Right lobe of liver (tissue), 6 donors: ENCODE data around the gene GMIP. TPM values are rescaled to one million over a fixed set of nuclear protein-coding genes. Genes with fewer than 3 reads are reported as not detected.
"Not testable (repeated sequence)": the region's sequence is repeated elsewhere in the genome, so short reads cannot be mapped to it uniquely, and the experiment has no call there.

Experiments
- ATAC-seq, 4 donors: fragments of 200-7000 bp; cut with Tn5 transposase; one replicate each; pipeline ENCODE4 v1.9.1; 2020; ENCODE audit warnings: mild to moderate bottlenecking in 4 of 4, moderate library complexity in 4 of 4
- DNase-seq, 3 donors: peaks; one replicate each; pipeline ENCODE4 v3.0.0-alpha.2; 2020
- H3K27ac ChIP-seq, 3 donors: fragments of 200-600 bp; one replicate each; pipeline ENCODE4 v1.8.0; 2022
- H3K27me3 ChIP-seq, 2 donors: fragments of 200-600 bp; one replicate each; pipeline ENCODE4 v1.8.0; 2022
- H3K36me3 ChIP-seq, 4 donors: fragments of 200-600 bp; sonication (generic) in 1 of 4; one replicate each; pipeline versions ENCODE4 v1.5.1 to v1.8.0; 2017 to 2022; ENCODE audit warnings: control low read depth in 1 of 4
- H3K4me1 ChIP-seq, 4 donors: fragments of 200-600 bp; sonication (generic) in 1 of 4; one replicate each; pipeline versions ENCODE4 v1.5.1 to v1.8.0; 2017 to 2022; ENCODE audit warnings: control low read depth in 1 of 4
- H3K4me3 ChIP-seq, 3 donors: fragments of 200-600 bp; one replicate each; pipeline ENCODE4 v1.8.0; 2022
- H3K9me3 ChIP-seq, 4 donors: fragments of 200-600 bp; sonication (generic) in 1 of 4; one replicate each; pipeline versions ENCODE4 v1.5.1 to v1.8.0; 2017 to 2022; ENCODE audit warnings: control low read depth in 1 of 4
- POLR2A ChIP-seq: fragments of 450-650 bp; IDR thresholded peaks from one replicate; pipeline ENCODE4 v1.6.1; 2017; ENCODE audit warnings: antibody characterized with exemption, mild to moderate bottlenecking
- WGBS: methylation state at CpG from one replicate; pipeline ENCODE4 v1.1.6; 2018; ENCODE audit warnings: low coverage, low lambda C conversion rate; ENCODE audit not compliant: insufficient coverage; ENCODE audit errors: missing lambda C conversion rate; 5-methylcytosine and 5-hydroxymethylcytosine counted together
- intact Hi-C, 2 donors: fragments of 100-400 bp; cut with DNase I; formaldehyde crosslinking; loops; one replicate each; pipeline versions ENCODE4 v1.11.2 to v1.14.1; 2022
- long read RNA-seq: library from polyadenylated mRNA; unstranded; transcript quantifications from one replicate; pipeline ENCODE4 v2.0.0, GENCODE V29; 2019
- total RNA-seq, 6 experiments: library from RNA; depleted of rRNA in 2 of 6; stranded (reverse); fragments of >200 nt in 2 of 6; fragmentation: NEBNext Ultra II Directional in 3 of 6; extraction: Animal tissue kit (Norgen Biotek cat#: 25700) in 3 of 6; gene quantifications; one replicate each; pipeline versions ENCODE4 v1.1.0 to v1.2.4, GENCODE V29; 2016 to 2023
- TF ChIP-seq, protein P1 (sequence below), 4 donors: fragments of 200-600 bp in 3 of 4; fragments of 450-650 bp in 1 of 4; IDR thresholded peaks; one replicate each; pipeline versions ENCODE4 v1.5.1 to v1.8.0; 2016 to 2022; ENCODE audit warnings: antibody characterized with exemption in 4 of 4, mild to moderate bottlenecking in 2 of 4
- donor health status: DM: no; HTN: yes; CAD: no.
- donor health status: DM: no; HTN: no; CAD: no.
- donor health status: DM: no; HTN: no; CAD: no.
- donor health status: DM: no; HTN: yes; CAD: no.
- donor health status: DM: no; HTN: yes; CAD: no.

GMIP gene, protein sequence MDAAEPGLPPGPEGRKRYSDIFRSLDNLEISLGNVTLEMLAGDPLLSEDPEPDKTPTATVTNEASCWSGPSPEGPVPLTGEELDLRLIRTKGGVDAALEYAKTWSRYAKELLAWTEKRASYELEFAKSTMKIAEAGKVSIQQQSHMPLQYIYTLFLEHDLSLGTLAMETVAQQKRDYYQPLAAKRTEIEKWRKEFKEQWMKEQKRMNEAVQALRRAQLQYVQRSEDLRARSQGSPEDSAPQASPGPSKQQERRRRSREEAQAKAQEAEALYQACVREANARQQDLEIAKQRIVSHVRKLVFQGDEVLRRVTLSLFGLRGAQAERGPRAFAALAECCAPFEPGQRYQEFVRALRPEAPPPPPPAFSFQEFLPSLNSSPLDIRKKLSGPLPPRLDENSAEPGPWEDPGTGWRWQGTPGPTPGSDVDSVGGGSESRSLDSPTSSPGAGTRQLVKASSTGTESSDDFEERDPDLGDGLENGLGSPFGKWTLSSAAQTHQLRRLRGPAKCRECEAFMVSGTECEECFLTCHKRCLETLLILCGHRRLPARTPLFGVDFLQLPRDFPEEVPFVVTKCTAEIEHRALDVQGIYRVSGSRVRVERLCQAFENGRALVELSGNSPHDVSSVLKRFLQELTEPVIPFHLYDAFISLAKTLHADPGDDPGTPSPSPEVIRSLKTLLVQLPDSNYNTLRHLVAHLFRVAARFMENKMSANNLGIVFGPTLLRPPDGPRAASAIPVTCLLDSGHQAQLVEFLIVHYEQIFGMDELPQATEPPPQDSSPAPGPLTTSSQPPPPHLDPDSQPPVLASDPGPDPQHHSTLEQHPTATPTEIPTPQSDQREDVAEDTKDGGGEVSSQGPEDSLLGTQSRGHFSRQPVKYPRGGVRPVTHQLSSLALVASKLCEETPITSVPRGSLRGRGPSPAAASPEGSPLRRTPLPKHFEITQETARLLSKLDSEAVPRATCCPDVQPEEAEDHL
- total RNA-seq: 1 to 10 TPM; 3.5 to 8.0 (median 4.4) TPM
- long read RNA-seq: 0 reads

DNA sequence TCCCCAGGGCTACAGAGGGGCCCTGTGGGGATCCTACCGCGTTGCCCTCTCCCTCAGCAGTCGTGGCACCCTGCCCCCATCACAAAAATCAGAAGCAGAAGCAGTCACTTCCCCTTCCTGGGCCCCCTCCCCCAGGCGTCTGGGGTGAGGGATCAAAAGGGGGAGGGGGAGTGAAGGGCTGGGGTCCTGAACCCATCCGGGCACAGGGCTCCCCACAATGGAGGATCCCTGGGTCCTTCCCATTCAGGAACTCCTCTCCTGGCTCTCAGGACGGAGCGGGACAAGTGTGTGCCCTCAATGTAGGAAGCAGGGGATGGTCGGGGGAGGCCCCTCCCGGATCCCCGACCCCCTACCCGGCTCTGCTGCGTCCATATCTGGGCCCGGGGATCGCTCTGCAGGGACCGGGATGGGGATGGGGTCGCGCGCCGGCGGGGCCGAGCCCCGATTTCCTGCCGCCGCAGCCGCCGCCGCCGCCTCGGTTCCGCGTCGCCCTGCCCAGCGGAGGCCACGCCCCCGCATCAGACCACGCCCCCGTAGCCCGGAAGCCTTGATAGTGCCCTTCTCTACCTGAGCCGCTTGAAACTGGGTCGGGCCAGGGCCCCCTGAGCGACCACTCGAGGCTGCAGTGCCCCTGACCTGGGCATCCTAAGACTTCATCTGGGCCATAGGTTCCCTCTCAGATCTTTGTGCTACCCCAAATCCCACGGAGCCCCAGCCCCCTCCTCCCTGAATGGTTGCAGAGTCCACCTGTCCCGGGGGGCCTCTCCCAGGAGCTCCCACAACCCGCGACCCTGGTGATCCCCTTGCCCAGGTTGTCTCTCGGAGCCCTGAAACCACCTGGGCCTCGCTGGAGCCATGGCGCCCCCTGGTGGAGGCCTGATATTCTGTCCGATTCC lies at the start of gene GMIP:
GMIP (minus strand) TSS at position 500 of the 896 bp plus-strand sequence; CDS start at position 372, 128 bp downstream.
- no peaks in the 10 kb centered on the region for H3K4me1 ChIP-seq
- H3K27me3 ChIP-seq: no peaks in the 10 kb centered on the region
- peak within 1 kb of the TSS; percentile 64 to 83 (median 66) for H3K4me3 ChIP-seq
- DNase-seq (peak; percentile 84 to 87 (median 86)), ATAC-seq (peak; percentile 88 to 94 (median 91))
- 0% methylated on average over 2 of the region's 50 CpGs for WGBS
- H3K9me3 ChIP-seq: no peaks in the 10 kb centered on the region
- peak within 1 kb of the TSS; percentile 67 to 74 (median 68) for H3K27ac ChIP-seq
- H3K36me3 ChIP-seq: peaks cover 0 to 36% (median 12%) of the 10 kb centered on the region in 4 donors
- intact Hi-C loops: no loop called here
- TF ChIP-seq, protein P1, sequence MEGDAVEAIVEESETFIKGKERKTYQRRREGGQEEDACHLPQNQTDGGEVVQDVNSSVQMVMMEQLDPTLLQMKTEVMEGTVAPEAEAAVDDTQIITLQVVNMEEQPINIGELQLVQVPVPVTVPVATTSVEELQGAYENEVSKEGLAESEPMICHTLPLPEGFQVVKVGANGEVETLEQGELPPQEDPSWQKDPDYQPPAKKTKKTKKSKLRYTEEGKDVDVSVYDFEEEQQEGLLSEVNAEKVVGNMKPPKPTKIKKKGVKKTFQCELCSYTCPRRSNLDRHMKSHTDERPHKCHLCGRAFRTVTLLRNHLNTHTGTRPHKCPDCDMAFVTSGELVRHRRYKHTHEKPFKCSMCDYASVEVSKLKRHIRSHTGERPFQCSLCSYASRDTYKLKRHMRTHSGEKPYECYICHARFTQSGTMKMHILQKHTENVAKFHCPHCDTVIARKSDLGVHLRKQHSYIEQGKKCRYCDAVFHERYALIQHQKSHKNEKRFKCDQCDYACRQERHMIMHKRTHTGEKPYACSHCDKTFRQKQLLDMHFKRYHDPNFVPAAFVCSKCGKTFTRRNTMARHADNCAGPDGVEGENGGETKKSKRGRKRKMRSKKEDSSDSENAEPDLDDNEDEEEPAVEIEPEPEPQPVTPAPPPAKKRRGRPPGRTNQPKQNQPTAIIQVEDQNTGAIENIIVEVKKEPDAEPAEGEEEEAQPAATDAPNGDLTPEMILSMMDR (IDR thresholded peaks at IDR 0.05): peak; percentile 68 to 81 (median 78)
- TF ChIP-seq POLR2A: peak; percentile 71

DNA sequence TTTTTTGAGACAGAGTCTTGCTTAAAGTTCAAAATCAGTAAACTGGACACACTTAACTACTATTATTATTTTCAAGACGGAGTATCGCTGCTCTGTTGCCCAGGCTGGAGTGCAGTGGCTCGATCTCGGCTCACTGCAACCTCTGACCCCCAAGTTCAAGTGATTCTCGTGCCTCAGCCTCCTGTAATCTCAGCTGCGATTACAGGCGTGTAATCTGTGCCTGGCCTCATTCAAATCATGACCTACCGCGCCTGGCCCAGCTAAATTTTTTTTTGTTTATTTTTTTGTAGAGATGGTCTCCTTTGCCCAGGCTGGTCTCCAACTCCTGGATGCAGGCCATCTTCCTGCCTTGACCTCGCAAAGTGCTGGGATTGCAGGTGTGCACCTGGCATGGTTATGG lies 48.2 kb upstream of the GMIP start:
- TF ChIP-seq, protein P1 (IDR thresholded peaks at IDR 0.05): no peak
- TF ChIP-seq POLR2A: no peak
- WGBS: 82% methylated on average over 6 of the region's 10 CpGs

DNA sequence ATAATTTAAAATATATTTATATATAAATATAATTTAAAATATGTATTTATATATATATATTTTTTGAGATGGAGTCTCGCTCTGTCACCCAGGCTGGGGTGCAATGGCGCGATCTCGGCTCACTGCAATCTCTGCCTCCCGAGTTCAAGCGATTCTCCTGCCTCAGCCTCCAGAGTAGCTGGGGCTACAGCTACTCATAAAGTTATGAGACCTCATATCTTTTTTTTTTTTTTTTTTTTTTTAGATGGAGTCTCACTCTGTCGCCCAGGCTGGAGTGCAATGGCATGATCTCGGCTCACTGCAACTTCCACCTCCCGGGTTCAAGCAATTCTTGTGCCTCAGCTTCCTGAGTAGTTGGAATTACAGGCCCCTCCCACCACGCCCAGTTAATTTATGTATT lies 45.6 kb upstream of the GMIP start:
- H3K9me3 ChIP-seq, ATAC-seq, H3K4me1 ChIP-seq, H3K4me3 ChIP-seq, DNase-seq, intact Hi-C loops, H3K27ac ChIP-seq, H3K36me3 ChIP-seq, H3K27me3 ChIP-seq: not testable (repeated sequence)
- 100% methylated on average over 6 of the region's 10 CpGs for WGBS

More for the DNA sequence above, 48.2 kb upstream of the GMIP start:
- DNase-seq: no peak
- no peaks in the 10 kb centered on the region for H3K9me3 ChIP-seq
- no peaks in the 10 kb centered on the region for H3K27me3 ChIP-seq
- no peak overlapping the region for H3K27ac ChIP-seq
- intact Hi-C loops: no loop called here
- H3K36me3 ChIP-seq: no peaks in the 10 kb centered on the region
- ATAC-seq: no peak
- no peak overlapping the region for H3K4me3 ChIP-seq
- H3K4me1 ChIP-seq: no peaks in the 10 kb centered on the region

DNA sequence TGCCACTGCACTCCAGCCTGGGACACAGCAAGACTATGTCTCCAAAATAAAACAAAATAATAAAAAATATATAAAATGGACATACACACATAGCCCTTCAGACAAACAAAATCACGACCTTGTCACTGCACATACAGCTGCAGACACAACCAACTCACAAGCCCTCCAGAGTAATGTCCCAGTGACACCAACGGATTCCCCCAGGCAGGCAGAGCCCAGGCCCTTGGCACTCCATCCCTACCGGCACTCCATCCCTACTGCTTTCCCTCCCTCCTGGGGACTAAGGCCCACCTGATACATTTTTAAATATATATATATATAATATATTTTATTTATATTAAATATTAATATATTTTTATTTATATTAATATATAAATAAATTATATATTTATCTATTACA lies 43.6 kb upstream of the GMIP start:
- H3K9me3 ChIP-seq: peaks cover 0 to 2% (median 0%) of the 10 kb centered on the region in 4 donors
- no peak for TF ChIP-seq POLR2A
- TF ChIP-seq, protein P1 (IDR thresholded peaks at IDR 0.05): no peak
- H3K4me1 ChIP-seq: no peaks in the 10 kb centered on the region
- no peak overlapping the region for H3K27ac ChIP-seq
- intact Hi-C loops: no loop called here
- H3K4me3 ChIP-seq: no peak overlapping the region
- ATAC-seq (no peak), DNase-seq (no peak)
- no peaks in the 10 kb centered on the region for H3K36me3 ChIP-seq
- H3K27me3 ChIP-seq: no peaks in the 10 kb centered on the region
- 95% methylated on average over 3 of the region's 3 CpGs for WGBS
